ENCODE data around the gene LZTR1. TPM values are rescaled to one million over a fixed set of nuclear protein-coding genes. Genes with fewer than 3 reads are reported as not detected.

Gene LZTR1
- 75.3 and 97.5 TPM in 2 replicates for total RNA-seq

DNA sequence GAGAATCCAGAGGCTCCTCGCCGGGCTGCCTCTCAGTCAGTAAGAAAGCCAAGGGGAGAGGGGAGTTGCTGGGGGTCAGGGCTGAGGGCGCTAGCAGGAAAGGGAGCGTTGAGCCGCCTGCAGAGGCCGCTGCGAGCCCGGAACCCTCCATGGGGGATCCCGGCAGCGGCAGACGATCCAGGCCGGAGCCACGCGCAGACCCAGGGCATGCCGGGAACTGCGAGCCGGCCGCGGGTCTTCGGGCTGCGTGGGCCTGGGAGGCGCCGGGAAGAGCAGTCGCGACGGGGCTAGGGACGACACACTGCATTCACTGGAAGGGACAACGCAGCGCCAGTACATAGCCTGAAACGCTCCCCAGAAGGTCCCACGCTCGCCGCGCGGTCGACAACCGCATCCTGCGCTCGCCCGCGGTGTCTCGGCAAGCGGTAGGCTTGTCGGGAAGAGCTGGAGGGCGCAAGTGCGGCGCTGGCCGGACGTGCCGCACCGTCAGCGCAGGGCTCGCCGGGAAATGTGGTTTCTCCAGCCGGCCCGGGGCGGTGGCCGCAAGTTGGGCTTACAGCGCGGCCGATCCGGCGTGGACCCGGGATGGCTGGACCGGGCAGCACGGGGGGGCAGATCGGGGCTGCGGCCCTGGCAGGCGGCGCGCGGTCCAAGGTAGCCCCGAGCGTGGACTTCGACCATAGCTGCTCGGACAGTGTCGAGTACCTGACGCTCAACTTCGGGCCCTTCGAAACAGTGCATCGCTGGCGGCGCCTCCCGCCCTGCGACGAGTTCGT is at the start of gene LZTR1:
Gene LZTR1 (plus strand): TSS at position 511 of the 776 bp plus-strand sequence. CDS start 75 bp downstream, at position 586.

DNA sequence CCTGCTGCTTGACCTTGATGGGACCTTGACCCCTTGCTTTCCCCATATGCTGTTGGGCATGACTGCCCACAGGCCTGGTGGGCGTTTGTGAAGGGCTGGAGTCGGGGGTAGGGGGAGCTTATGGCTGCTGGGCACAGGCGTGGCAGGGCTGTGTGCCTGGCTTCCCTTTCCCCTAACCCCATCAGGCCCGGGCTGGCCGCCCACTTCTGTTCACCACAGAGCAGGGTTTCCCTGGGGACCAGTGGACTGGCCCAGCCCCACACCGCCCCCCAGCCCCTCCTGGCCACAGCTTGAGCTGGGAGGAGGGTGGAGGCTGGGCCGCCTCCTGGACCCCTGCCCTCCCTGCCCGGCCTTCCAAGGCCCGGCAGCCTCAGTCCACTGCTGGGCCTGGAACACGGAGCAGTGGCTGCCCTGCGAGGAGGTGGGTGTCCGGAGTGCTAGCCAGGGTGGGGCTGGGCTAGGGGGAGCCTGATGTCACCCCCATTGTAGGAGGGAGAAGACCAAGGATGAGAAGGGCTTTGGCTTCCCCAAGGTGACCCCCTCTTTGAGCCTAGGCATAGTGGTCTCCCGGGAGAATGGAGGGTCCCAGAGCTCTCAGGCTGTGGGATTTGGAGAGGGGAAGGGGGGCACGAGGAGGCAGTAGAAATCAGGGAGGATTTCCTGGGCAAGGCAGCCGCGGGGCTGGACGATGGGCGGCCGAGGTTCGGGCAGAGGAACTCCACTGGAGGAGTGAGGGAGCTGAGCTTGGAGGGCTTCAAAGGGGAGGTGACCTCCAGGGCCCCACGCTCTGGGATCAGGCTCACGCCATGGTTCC is 15.0 kb upstream of the LZTR1 start, which contains the start of gene AIFM3:
Gene AIFM3 (plus strand): TSS at position 373 of the 814 bp plus-strand sequence. CDS start 690 bp downstream, outside the sequence.

DNA sequence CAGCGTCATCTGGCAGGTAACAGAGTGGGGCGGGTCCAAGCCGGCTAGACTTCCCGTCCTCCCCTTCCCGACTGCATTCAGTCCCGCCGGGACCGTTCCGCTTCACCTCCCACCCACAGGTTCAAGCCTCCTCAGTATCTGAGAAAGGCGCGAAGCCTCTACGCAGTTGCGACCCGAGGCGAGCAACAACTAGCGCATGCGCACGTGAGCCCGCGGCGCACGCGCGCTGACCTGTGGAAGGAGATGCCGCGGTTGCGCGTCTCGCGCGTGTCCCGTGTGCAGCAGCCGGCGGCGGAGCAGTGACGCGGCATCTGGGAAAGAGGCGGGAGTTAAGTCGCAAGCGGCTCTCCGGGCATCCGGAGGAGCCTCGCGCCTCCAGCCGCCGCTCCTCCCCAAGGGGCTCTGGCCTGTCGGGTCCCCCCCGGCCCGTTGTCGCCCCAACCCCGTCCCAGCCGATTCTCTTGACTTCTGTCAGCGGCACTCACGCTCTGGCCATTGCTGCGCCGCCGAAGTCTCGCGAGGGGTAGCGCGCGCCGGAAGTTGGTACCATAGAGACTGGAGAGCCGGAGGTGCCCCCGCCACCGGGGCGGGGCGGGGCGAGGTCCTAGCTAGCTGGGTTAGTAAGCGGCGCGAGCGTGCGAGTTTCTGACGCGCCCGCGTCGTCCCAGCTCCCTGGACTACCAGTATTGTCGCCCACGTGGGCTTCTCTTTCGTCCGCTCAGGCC is 19.7 kb downstream of the LZTR1 start, which contains the start of gene THAP7:
Gene THAP7 (minus strand): TSS at position 518 of the 725 bp plus-strand sequence. CDS start 207 bp downstream, at position 311.

DNA sequence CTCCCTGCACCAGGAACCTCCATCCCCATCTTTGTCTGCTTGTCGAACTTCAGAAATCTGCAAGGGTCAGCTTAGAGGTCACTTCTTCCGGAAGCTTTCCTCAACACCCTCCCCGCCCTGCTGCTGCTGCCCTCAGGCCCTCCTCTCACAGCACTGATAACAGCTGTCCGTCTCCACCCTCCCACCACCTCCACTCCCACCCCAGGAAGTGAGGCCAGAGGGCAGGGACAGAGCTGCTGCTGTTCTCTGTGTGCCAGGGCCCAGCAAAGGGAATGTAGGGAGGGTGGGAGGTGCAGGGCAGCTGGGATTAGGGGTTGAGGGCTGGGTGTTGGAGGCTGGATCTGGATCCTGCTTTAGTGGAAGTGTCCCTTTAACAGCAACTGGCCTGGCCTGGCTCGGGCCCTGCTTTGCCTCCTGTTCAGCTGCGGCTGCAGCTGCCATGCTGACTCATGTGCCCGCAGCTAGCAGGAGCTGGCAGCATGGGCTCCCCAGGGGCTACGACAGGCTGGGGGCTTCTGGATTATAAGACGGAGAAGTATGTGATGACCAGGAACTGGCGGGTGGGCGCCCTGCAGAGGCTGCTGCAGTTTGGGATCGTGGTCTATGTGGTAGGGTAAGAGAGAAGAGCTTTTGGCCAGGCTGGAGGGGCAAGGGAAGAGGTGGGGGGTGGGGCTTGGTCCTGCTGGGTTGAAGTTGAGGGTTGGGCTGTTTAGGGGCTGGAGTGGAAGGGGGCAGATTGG is 32.8 kb downstream of the LZTR1 start, which contains the start of gene P2RX6:
Gene P2RX6 (plus strand): TSS at position 440 of the 740 bp plus-strand sequence. CDS start 10 bp downstream, at position 450.

DNA sequence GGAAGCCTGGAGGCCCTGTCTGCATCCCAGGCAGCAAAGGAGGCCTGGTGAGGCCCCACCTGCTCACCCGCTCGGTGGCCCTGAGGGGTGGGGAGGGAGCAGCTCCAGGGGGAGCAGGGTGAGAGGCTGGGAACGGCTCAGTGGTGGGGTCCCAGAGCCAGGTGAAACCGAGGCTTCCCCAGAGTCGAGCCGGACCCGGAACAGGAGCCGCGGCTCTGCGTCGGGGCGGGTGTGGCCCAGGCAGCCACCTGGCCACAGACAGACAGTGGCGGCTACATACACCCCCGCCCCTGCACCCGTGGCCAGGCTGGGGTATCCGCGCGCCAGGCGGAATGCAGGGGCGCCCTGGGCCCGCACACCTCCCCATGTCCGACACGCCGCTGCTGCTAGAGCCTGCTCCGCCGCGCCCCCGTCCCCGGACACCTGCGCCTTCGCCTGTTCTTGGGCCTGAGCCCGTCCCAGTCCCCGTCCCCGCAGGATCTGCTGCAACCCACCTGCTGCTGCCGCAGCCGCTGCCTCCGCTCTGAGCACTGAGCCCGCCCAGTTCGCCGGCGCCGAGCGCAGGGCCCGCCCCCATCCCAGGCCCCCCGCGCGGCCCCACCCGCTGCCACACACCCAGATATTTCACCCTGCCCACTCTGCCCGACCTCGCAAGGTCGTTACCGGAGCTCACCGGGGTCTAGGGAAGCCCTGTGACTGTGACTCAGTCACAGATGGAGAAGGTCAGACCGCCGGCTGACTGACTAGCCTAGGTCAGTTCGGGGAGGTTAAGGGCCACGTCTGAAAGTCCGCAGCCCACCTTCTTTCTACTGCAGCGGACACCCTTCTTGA is 50.2 kb downstream of the LZTR1 start, which contains the start of gene SLC7A4:
Gene SLC7A4 (minus strand): TSS at position 525 of the 831 bp plus-strand sequence. CDS start 749 bp downstream, outside the sequence.

DNA sequence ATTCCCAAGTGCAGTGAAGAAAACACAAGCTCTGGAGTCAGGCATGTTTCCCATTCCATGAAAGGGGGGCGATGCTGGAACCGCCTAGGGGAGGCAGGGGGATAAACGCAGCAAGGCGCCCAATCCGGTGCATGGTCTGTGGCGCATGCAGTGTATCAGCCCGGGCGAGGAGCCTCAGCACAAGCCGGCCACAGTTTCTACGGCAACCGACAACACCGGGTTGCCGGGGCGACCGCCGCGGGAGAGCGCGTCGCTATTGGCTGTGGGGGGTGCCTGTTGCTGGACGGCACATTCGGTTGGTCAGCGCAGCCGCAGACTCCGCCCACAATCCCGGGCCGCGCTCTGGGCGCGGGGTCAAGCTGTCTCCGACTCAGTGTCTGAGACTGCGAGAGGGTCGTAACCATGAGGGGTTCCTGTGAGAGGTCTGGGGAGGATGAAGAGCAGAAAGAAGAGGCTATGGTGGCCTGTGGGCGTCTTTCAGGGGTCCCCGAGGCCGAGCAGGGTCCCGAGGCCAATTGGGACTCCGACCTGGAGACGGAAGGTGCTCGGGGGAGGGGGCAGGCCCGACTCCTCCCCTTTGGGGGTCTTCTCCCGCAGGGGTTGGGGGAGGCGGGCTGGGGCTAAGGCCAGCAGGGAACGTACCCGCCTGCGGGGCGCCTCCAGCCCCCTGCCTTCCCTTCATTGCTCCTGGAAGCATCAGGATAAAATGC is 63.6 kb downstream of the LZTR1 start, which contains the start of gene LRRC74B:
Gene LRRC74B (plus strand): TSS at position 362 of the 710 bp plus-strand sequence. CDS start 41 bp downstream, at position 403.

Other genes starting within 250 kb of the LZTR1 start
- not detected in 2 replicates for gene SERPIND1, start 208.2 kb upstream of the LZTR1 start, total RNA-seq
- 55.6 and 63.8 TPM in 2 replicates for gene PI4KA, start 123.5 kb upstream of the LZTR1 start, total RNA-seq
- gene SNAP29, start 123.3 kb upstream of the LZTR1 start, total RNA-seq: 9.2 and 9.3 TPM in 2 replicates
- 51.7 and 53.8 TPM in 2 replicates for gene CRKL, start 64.9 kb upstream of the LZTR1 start, total RNA-seq
- 0.52 and 0.56 TPM in 2 replicates for gene AIFM3, start 15.0 kb upstream of the LZTR1 start, total RNA-seq
- 21.3 and 21.4 TPM in 2 replicates for gene THAP7, start 19.8 kb downstream of the LZTR1 start, total RNA-seq
- 10.2 and 20.8 TPM in 2 replicates for gene P2RX6, start 32.9 kb downstream of the LZTR1 start, total RNA-seq
- 0.30 and 1.1 TPM in 2 replicates for gene SLC7A4, start 50.3 kb downstream of the LZTR1 start, total RNA-seq
- 0.07 TPM in 1 of 2 replicates, not detected in the other for gene LRRC74B, start 63.6 kb downstream of the LZTR1 start, total RNA-seq

Data from smooth muscle cell of the pulmonary artery (primary cell).